Measurements from ENCODE around the gene PSTPIP2. TPM values are rescaled to one million over a fixed set of nuclear protein-coding genes. Genes with fewer than 3 reads are reported as not detected.

The PSTPIP2 gene
- total RNA-seq, 1 experiment from 2014 or later = 0.39 TPM

DNA sequence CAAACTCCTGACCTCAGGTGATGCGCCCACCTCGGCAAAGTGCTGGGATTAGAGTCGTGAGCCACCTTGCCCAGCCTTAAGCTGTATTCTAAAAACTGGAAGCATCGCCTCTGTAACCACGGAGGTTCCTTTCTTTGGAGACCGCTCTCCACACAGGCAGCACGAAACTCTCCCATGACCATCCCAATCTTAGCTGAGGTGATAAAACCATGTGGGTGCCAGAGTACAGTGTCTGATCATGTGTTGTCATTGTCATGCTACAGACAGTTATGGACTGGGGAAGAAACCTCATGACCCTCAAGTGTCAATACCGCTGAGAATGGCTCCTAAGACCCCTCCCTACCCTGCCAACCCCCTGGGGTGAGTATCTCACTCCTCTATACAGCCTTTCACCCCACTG lies 63.5 kb downstream of the PSTPIP2 start:
- CTCF ChIA-PET = no interaction called here
- intact Hi-C loops (cut with micrococcal nuclease; ENCODE audit: unreplicated experiment) = no loop called here
- Histone ChIP-seq H3K27me3 (ENCODE audit: control insufficient read depth, insufficient read depth, low read length) (no peaks in the 10 kb centered on the region), H3K4me1 (ENCODE audit: control insufficient read depth, insufficient read depth, low read length) (no peaks in the 10 kb centered on the region), H3K36me3 (ENCODE audit: control insufficient read depth, insufficient read depth, low read length) (no peaks in the 10 kb centered on the region), H3K9me3 (ENCODE audit: control insufficient read depth, insufficient read depth, low read depth, low read length) (no peaks in the 10 kb centered on the region), H3K27ac (ENCODE audit: low read length) (no peak overlapping the region), H3K4me3 (ENCODE audit: low read depth in 2 of 2, low read length in 2 of 2) (no peak overlapping the region)
- ATAC-seq = no peak
- no peak for DNase-seq (ENCODE audit: low read depth, low spot score)
- BruUV-seq (replicated peaks) = no TSS peak
- TF ChIP-seq SIN3A (IDR thresholded peaks at IDR 0.05; ENCODE audit: borderline replicate concordance, insufficient read depth, low read depth, low read length) = no peak
- TF ChIP-seq, protein P1, sequence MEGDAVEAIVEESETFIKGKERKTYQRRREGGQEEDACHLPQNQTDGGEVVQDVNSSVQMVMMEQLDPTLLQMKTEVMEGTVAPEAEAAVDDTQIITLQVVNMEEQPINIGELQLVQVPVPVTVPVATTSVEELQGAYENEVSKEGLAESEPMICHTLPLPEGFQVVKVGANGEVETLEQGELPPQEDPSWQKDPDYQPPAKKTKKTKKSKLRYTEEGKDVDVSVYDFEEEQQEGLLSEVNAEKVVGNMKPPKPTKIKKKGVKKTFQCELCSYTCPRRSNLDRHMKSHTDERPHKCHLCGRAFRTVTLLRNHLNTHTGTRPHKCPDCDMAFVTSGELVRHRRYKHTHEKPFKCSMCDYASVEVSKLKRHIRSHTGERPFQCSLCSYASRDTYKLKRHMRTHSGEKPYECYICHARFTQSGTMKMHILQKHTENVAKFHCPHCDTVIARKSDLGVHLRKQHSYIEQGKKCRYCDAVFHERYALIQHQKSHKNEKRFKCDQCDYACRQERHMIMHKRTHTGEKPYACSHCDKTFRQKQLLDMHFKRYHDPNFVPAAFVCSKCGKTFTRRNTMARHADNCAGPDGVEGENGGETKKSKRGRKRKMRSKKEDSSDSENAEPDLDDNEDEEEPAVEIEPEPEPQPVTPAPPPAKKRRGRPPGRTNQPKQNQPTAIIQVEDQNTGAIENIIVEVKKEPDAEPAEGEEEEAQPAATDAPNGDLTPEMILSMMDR (IDR thresholded peaks at IDR 0.05) = no peak
- no peak for TF ChIP-seq TCF7L2 (IDR thresholded peaks at IDR 0.05; ENCODE audit: low read depth, low read length)
- TF ChIP-seq POLR2AphosphoS5 (IDR thresholded peaks at IDR 0.05; ENCODE audit: low read depth, low read length) = no peak
- TF ChIP-seq, protein P2, sequence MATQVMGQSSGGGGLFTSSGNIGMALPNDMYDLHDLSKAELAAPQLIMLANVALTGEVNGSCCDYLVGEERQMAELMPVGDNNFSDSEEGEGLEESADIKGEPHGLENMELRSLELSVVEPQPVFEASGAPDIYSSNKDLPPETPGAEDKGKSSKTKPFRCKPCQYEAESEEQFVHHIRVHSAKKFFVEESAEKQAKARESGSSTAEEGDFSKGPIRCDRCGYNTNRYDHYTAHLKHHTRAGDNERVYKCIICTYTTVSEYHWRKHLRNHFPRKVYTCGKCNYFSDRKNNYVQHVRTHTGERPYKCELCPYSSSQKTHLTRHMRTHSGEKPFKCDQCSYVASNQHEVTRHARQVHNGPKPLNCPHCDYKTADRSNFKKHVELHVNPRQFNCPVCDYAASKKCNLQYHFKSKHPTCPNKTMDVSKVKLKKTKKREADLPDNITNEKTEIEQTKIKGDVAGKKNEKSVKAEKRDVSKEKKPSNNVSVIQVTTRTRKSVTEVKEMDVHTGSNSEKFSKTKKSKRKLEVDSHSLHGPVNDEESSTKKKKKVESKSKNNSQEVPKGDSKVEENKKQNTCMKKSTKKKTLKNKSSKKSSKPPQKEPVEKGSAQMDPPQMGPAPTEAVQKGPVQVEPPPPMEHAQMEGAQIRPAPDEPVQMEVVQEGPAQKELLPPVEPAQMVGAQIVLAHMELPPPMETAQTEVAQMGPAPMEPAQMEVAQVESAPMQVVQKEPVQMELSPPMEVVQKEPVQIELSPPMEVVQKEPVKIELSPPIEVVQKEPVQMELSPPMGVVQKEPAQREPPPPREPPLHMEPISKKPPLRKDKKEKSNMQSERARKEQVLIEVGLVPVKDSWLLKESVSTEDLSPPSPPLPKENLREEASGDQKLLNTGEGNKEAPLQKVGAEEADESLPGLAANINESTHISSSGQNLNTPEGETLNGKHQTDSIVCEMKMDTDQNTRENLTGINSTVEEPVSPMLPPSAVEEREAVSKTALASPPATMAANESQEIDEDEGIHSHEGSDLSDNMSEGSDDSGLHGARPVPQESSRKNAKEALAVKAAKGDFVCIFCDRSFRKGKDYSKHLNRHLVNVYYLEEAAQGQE (IDR thresholded peaks at IDR 0.05; ENCODE audit: insufficient read depth in 1 of 2, low read depth in 2 of 2, low read length in 1 of 2) = no peak
- in situ Hi-C loops (cut with HindIII; ENCODE audit: low pct_unique_long_range_greater_than_20kb, low sequenced_read_pairs) = no loop called here
- POLR2A ChIA-PET = no interaction called here

DNA sequence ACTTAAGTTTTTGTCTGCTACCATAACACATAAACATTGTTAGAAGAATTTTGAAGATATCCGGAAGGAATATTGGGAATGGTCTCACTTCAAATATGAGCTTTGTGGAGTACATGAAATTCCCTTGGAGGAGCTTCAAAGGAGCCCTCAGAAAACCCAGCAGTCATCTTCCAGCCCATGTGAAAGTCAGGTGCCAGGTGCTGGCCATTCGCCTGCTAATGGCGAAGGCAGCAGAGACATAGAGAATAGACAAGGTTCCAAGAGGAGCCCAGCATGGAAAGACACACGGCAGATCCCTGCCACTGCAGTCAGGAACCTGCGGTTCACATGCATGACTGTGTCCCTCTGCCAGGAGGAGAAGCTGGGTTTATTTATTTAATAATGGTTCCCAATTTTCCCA lies 64.9 kb downstream of the PSTPIP2 start:
- no peak overlapping the region for H3K4me3 ChIP-seq (ENCODE audit: low read depth in 2 of 2, low read length in 2 of 2)
- H3K27me3 ChIP-seq (ENCODE audit: control insufficient read depth, insufficient read depth, low read length) = no peaks in the 10 kb centered on the region
- no peaks in the 10 kb centered on the region for H3K9me3 ChIP-seq (ENCODE audit: control insufficient read depth, insufficient read depth, low read depth, low read length)
- POLR2A ChIA-PET = no interaction called here
- no peak for DNase-seq (ENCODE audit: low read depth, low spot score)
- TF ChIP-seq, protein P2 (IDR thresholded peaks at IDR 0.05; ENCODE audit: insufficient read depth in 1 of 2, low read depth in 2 of 2, low read length in 1 of 2) = no peak
- TF ChIP-seq POLR2AphosphoS5 (IDR thresholded peaks at IDR 0.05; ENCODE audit: low read depth, low read length) (no peak), SIN3A (IDR thresholded peaks at IDR 0.05; ENCODE audit: borderline replicate concordance, insufficient read depth, low read depth, low read length) (no peak), TCF7L2 (IDR thresholded peaks at IDR 0.05; ENCODE audit: low read depth, low read length) (no peak)
- TF ChIP-seq, protein P1 (IDR thresholded peaks at IDR 0.05) = no peak
- no peaks in the 10 kb centered on the region for H3K36me3 ChIP-seq (ENCODE audit: control insufficient read depth, insufficient read depth, low read length)
- no peak overlapping the region for H3K27ac ChIP-seq (ENCODE audit: low read length)
- no TSS peak for BruUV-seq (replicated peaks)
- H3K4me1 ChIP-seq (ENCODE audit: control insufficient read depth, insufficient read depth, low read length) = no peaks in the 10 kb centered on the region
- intact Hi-C loops (cut with micrococcal nuclease; ENCODE audit: unreplicated experiment) = no loop called here
- in situ Hi-C loops (cut with HindIII; ENCODE audit: low pct_unique_long_range_greater_than_20kb, low sequenced_read_pairs) = no loop called here
- ATAC-seq = no peak
- CTCF ChIA-PET = no interaction called here
